Gastrocnemius medialis (tissue), 4 donors: ENCODE measurements around the gene MED25. TPM values are rescaled to one million over a fixed set of nuclear protein-coding genes. Genes with fewer than 3 reads are reported as not detected.

Source experiments
- ATAC-seq, 2 donors: fragments of 150-250 bp; one replicate each; pipeline ENCODE4 v1.9.1; 2016
- DNase-seq, 2 donors: peaks; one replicate each; pipeline ENCODE4 v3.0.0-alpha.2; 2019
- H3K27ac ChIP-seq, 4 donors: fragments of 200-600 bp; sonication (generic); 1 replicate in 1 of 4; 2 replicates in 3 of 4; pipeline ENCODE4 v1.5.1; 2016 to 2018; ENCODE audit warnings: mild to moderate bottlenecking in 2 of 4, moderate library complexity in 1 of 4
- H3K27me3 ChIP-seq, 3 donors: fragments of 200-600 bp; sonication (generic) in 2 of 3; 1 replicate in 1 of 3; 2 replicates in 2 of 3; pipeline versions ENCODE4 v1.5.1 to v1.6.0; 2016 to 2019; ENCODE audit warnings: mild to moderate bottlenecking in 1 of 3, moderate library complexity in 1 of 3
- H3K36me3 ChIP-seq, 2 donors: fragments of 200-600 bp; sonication (generic) in 1 of 2; one replicate each; pipeline ENCODE4 v1.5.1; 2017 to 2018
- H3K4me1 ChIP-seq, 2 donors: fragments of 200-600 bp; sonication (generic) in 1 of 2; one replicate each; pipeline ENCODE4 v1.5.1; 2016 to 2017; ENCODE audit warnings: mild to moderate bottlenecking in 2 of 2
- H3K4me3 ChIP-seq, 4 donors: fragments of 200-600 bp; sonication (generic) in 3 of 4; 1 replicate in 1 of 4; 2 replicates in 3 of 4; pipeline ENCODE4 v1.5.1; 2016 to 2019; ENCODE audit warnings: mild to moderate bottlenecking in 2 of 4
- H3K9me3 ChIP-seq, 3 donors: fragments of 200-600 bp; sonication (generic) in 2 of 3; 1 replicate in 1 of 3; 2 replicates in 2 of 3; pipeline ENCODE4 v1.5.1; 2016 to 2019
- CTCF ChIP-seq, 5 experiments: fragments of 450-650 bp in 3 of 5; fragments of 200-600 bp in 2 of 5; sonication (generic) in 2 of 5; IDR thresholded peaks in 4 of 5; conservative IDR thresholded peaks in 1 of 5; 1 replicate in 4 of 5; 2 replicates in 1 of 5; pipeline ENCODE4 v1.5.1; 2016 to 2019; ENCODE audit warnings: antibody characterized with exemption in 5 of 5, mild to moderate bottlenecking in 3 of 5, moderate library complexity in 3 of 5
- POLR2A ChIP-seq, 2 donors: fragments of 450-650 bp; IDR thresholded peaks; one replicate each; pipeline ENCODE4 v1.6.1; 2017; ENCODE audit warnings: antibody characterized with exemption in 2 of 2, mild to moderate bottlenecking in 2 of 2, moderate library complexity in 2 of 2
- in situ Hi-C, 4 donors: fragments of 200-750 bp; cut with MboI; loops; one replicate each; pipeline versions ENCODE4 v1.15.0 to v1.8.0; 2017; ENCODE audit warnings: low sequenced_read_pairs in 4 of 4
- intact Hi-C: fragments of 100-400 bp; cut with DNase I; formaldehyde crosslinking; loops from one replicate; pipeline ENCODE4 v1.15.1; 2023; ENCODE audit warnings: low total_unique reads
- total RNA-seq, 4 donors: library from RNA; depleted of rRNA; stranded (reverse); fragments of >200 nt; gene quantifications; one replicate each; pipeline versions ENCODE4 v1.1.0 to v1.2.3, GENCODE V29; 2016

MED25 gene
- total RNA-seq, 4 donors from 2014 or later, result 46.6 to 105 (median 78.7) TPM

GRCh38 chr19:49798574-49798973, 19.5 kb upstream of the MED25 start:
- no peak for ATAC-seq
- H3K27ac ChIP-seq, result no peak overlapping the region
- no peak overlapping the region for H3K4me3 ChIP-seq
- peaks cover 0 to 12% of the 10 kb centered on the region in 2 donors for H3K4me1 ChIP-seq
- peaks cover 0 to 78% of the 10 kb centered on the region in 2 donors for H3K36me3 ChIP-seq
- TF ChIP-seq CTCF (IDR thresholded peaks at IDR 0.05 in 4 of 5, conservative IDR thresholded peaks at IDR 0.05 in 1 of 5), result no peak
- TF ChIP-seq POLR2A (IDR thresholded peaks at IDR 0.05), result no peak
- in situ Hi-C loops, result no loop called here
- no peaks in the 10 kb centered on the region for H3K27me3 ChIP-seq
- intact Hi-C loops, result no loop called here
- H3K9me3 ChIP-seq, result no peaks in the 10 kb centered on the region
- DNase-seq, result no peak

- H3K4me1 ChIP-seq, result peaks cover 0 to 12% of the 10 kb centered on the region in 2 donors
- in situ Hi-C loops, result no loop called here
- peaks cover 0 to 78% of the 10 kb centered on the region in 2 donors for H3K36me3 ChIP-seq
- no peaks in the 10 kb centered on the region for H3K27me3 ChIP-seq
- ATAC-seq, result no peak
- no peak overlapping the region for H3K4me3 ChIP-seq
- DNase-seq, result no peak
- H3K27ac ChIP-seq, result no peak overlapping the region
- intact Hi-C loops, result no loop called here
- H3K9me3 ChIP-seq, result no peaks in the 10 kb centered on the region
- TF ChIP-seq POLR2A (IDR thresholded peaks at IDR 0.05) (no peak), CTCF (IDR thresholded peaks at IDR 0.05 in 4 of 5, conservative IDR thresholded peaks at IDR 0.05 in 1 of 5) (no peak)
Measured at GRCh38 chr19:49799271-49799797, 18.8 kb upstream of the MED25 start.

GRCh38 chr19:49799798-49800376, 18.2 kb upstream of the MED25 start:
- H3K27ac ChIP-seq, result no peak overlapping the region
- in situ Hi-C loops (no loop called here), intact Hi-C loops (no loop called here)
- no peak overlapping the region for H3K4me3 ChIP-seq
- peaks cover 0 to 73% of the 10 kb centered on the region in 2 donors for H3K36me3 ChIP-seq
- peaks cover 0 to 12% of the 10 kb centered on the region in 2 donors for H3K4me1 ChIP-seq
- TF ChIP-seq CTCF (IDR thresholded peaks at IDR 0.05 in 4 of 5, conservative IDR thresholded peaks at IDR 0.05 in 1 of 5) (no peak), POLR2A (IDR thresholded peaks at IDR 0.05) (no peak)
- no peak for ATAC-seq
- no peaks in the 10 kb centered on the region for H3K27me3 ChIP-seq
- no peaks in the 10 kb centered on the region for H3K9me3 ChIP-seq
- no peak for DNase-seq

DNA sequence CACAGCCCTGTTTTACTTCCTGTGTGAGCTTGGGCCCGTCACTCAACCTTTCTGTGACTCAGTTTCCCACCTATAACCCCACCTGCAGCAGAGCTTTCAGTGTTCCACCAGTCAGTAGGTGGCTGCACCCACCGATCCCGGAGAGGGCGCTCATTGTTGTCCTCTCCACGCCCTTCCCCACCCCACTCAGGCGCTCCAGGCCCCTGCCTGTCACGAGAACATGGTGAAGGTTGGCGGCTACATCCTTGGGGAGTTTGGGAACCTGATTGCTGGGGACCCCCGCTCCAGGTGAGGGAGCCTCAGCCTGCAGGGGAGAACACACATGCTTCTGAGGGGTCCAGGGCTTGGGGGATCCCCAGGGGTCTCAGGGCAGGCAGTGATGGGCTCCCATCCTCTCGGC, 17.3 kb upstream of the MED25 start:
- Histone ChIP-seq H3K27me3 (no peaks in the 10 kb centered on the region), H3K27ac (no peak overlapping the region), H3K36me3 (peaks cover 0 to 64% of the 10 kb centered on the region in 2 donors), H3K9me3 (no peaks in the 10 kb centered on the region), H3K4me1 (peaks cover 0 to 12% of the 10 kb centered on the region in 2 donors), H3K4me3 (no peak overlapping the region)
- DNase-seq, result no peak
- ATAC-seq, result no peak
- intact Hi-C loops (no loop called here), in situ Hi-C loops (no loop called here)
- no peak for TF ChIP-seq POLR2A (IDR thresholded peaks at IDR 0.05)
- no peak for TF ChIP-seq CTCF (IDR thresholded peaks at IDR 0.05 in 4 of 5, conservative IDR thresholded peaks at IDR 0.05 in 1 of 5)
